ENCODE data around the gene MSL1.
A peak's percentile ranks its signal among the peaks of the same experiment; 100 is the strongest.
"Not testable (repeated sequence)": the region's sequence is repeated elsewhere in the genome, so short reads cannot be mapped to it uniquely, and the experiment has no call there.

The MSL1 gene

GRCh38 chr17:40124279-40125141 is 2.7 kb downstream of the MSL1 start:
- no peak for DNase-seq (ENCODE audit: low read depth)

GRCh38 chr17:40129498-40129897 is 7.7 kb downstream of the MSL1 start:
- DNase-seq (ENCODE audit: low read depth) = no peak

- no peak for DNase-seq (ENCODE audit: low read depth)
Observed at GRCh38 chr17:40130352-40131042, 8.7 kb downstream of the MSL1 start.

- no peak for DNase-seq (ENCODE audit: low read depth)
Observed at GRCh38 chr17:40134184-40134583, 12.4 kb downstream of the MSL1 start.

- DNase-seq (ENCODE audit: low read depth) = no peak
Observed at GRCh38 chr17:40135817-40136216, 14.0 kb downstream of the MSL1 start.

- DNase-seq (ENCODE audit: low read depth) = no peak
Observed at GRCh38 chr17:40139566-40140058, 17.8 kb downstream of the MSL1 start.

- DNase-seq (ENCODE audit: low read depth) = not testable (repeated sequence)
Observed at GRCh38 chr17:40143166-40143565, 21.4 kb downstream of the MSL1 start.

GRCh38 chr17:40145476-40145875 is 23.7 kb downstream of the MSL1 start:
- DNase-seq (ENCODE audit: low read depth) = no peak

- no peak for DNase-seq (ENCODE audit: low read depth)
Observed at GRCh38 chr17:40148527-40148926, 26.8 kb downstream of the MSL1 start.

GRCh38 chr17:40150276-40150675 is 28.5 kb downstream of the MSL1 start:
- DNase-seq (ENCODE audit: low read depth) = no peak

- no peak for DNase-seq (ENCODE audit: low read depth)
Observed at GRCh38 chr17:40151414-40151963, 29.7 kb downstream of the MSL1 start.

GRCh38 chr17:40153603-40154236 is 31.9 kb downstream of the MSL1 start:
- no peak for DNase-seq (ENCODE audit: low read depth)

GRCh38 chr17:40157973-40158372 is 36.2 kb downstream of the MSL1 start:
- no peak for DNase-seq (ENCODE audit: low read depth)

GRCh38 chr17:40158438-40159013 is 36.8 kb downstream of the MSL1 start:
- DNase-seq (ENCODE audit: low read depth) = no peak

- no peak for DNase-seq (ENCODE audit: low read depth)
Observed at GRCh38 chr17:40159456-40159855, 37.7 kb downstream of the MSL1 start.

GRCh38 chr17:40167685-40168261 is 46.0 kb downstream of the MSL1 start:
- DNase-seq (ENCODE audit: low read depth) = no peak

GRCh38 chr17:40168262-40168832 is 46.6 kb downstream of the MSL1 start:
- peak; percentile 51 for DNase-seq (ENCODE audit: low read depth)

GRCh38 chr17:40170325-40170724 is 48.6 kb downstream of the MSL1 start:
- DNase-seq (ENCODE audit: low read depth) = no peak

- DNase-seq (ENCODE audit: low read depth) = no peak
Observed at GRCh38 chr17:40171750-40172149, 50.0 kb downstream of the MSL1 start.

GRCh38 chr17:40173091-40173777 is 51.5 kb downstream of the MSL1 start:
- DNase-seq (ENCODE audit: low read depth) = no peak

GRCh38 chr17:40173778-40174135 is 52.0 kb downstream of the MSL1 start:
- DNase-seq (ENCODE audit: low read depth) = no peak

All from fibroblast of the conjunctiva (primary cell).